RWPE2 (cell line): ENCODE data around the gene TSPAN18.

Source experiments
- ATAC-seq: fragments of 200-7000 bp; cut with Tn5 transposase; 3 replicates; pipeline ENCODE4 v1.9.1; 2021; ENCODE audit warnings: low read depth
- DNase-seq: peaks from one replicate; pipeline ENCODE4 v3.0.0-alpha.2; 2020; ENCODE audit warnings: low spot score
- H3K27ac ChIP-seq: fragments of 450-650 bp; 2 replicates; pipeline ENCODE4 v1.5.1; 2017; ENCODE audit warnings: mild to moderate bottlenecking; ENCODE audit not compliant: poor library complexity, severe bottlenecking
- H3K27me3 ChIP-seq: fragments of 250-450 bp; sonication (Bioruptor Pico); 2 replicates; pipeline ENCODE4 v1.5.1; 2021; ENCODE audit warnings: mild to moderate bottlenecking, moderate library complexity; ENCODE audit not compliant: insufficient read depth, poor library complexity, severe bottlenecking
- H3K36me3 ChIP-seq: fragments of 250-450 bp; sonication (Bioruptor Pico); 2 replicates; pipeline ENCODE4 v1.5.1; 2020; ENCODE audit warnings: low read depth, mild to moderate bottlenecking, moderate library complexity
- H3K4me1 ChIP-seq: fragments of 250-450 bp; sonication (Bioruptor Pico); 2 replicates; pipeline ENCODE4 v1.5.1; 2021; ENCODE audit warnings: mild to moderate bottlenecking, moderate library complexity; ENCODE audit not compliant: insufficient read depth, poor library complexity, severe bottlenecking
- H3K4me3 ChIP-seq: fragments of 250-450 bp; sonication (Bioruptor Pico); 2 replicates; pipeline ENCODE4 v1.5.1; 2021; ENCODE audit warnings: mild to moderate bottlenecking, moderate library complexity; ENCODE audit not compliant: severe bottlenecking
- H3K9me3 ChIP-seq: fragments of 250-450 bp; sonication (Bioruptor Pico); 2 replicates; pipeline ENCODE4 v1.5.1; 2021; ENCODE audit warnings: mild to moderate bottlenecking, moderate library complexity; ENCODE audit not compliant: severe bottlenecking
- TF ChIP-seq, protein P1 (sequence below): fragments of 450-650 bp; IDR thresholded peaks from one replicate; pipeline ENCODE4 v1.5.1; 2017; ENCODE audit warnings: mild to moderate bottlenecking, moderate library complexity; ENCODE audit not compliant: poor library complexity, severe bottlenecking

The TSPAN18 gene

DNA sequence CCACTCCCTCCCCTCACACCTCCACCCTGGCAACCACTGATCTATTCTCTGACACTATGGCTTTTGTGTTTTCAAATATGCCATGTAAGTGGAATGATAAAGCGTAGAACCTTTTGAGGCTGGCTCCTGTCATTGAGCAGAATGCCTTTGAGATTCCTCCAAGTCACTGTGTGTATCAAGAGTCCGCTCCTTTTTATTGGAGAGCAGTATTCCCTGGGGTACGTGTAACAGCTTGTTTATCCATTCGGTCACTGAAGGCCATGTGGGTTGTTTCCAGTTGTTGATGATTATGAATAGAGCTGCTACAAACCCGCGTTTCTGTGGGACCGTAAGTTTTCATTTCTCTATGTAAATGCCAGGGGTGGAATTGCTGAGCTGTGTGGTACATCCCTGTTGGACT, 213.6 kb downstream of the TSPAN18 start:
- no peak overlapping the region for H3K27ac ChIP-seq
- TF ChIP-seq, protein P1, sequence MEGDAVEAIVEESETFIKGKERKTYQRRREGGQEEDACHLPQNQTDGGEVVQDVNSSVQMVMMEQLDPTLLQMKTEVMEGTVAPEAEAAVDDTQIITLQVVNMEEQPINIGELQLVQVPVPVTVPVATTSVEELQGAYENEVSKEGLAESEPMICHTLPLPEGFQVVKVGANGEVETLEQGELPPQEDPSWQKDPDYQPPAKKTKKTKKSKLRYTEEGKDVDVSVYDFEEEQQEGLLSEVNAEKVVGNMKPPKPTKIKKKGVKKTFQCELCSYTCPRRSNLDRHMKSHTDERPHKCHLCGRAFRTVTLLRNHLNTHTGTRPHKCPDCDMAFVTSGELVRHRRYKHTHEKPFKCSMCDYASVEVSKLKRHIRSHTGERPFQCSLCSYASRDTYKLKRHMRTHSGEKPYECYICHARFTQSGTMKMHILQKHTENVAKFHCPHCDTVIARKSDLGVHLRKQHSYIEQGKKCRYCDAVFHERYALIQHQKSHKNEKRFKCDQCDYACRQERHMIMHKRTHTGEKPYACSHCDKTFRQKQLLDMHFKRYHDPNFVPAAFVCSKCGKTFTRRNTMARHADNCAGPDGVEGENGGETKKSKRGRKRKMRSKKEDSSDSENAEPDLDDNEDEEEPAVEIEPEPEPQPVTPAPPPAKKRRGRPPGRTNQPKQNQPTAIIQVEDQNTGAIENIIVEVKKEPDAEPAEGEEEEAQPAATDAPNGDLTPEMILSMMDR: no peak
- H3K9me3 ChIP-seq: no peaks in the 10 kb centered on the region
- H3K4me1 ChIP-seq: no peaks in the 10 kb centered on the region
- H3K4me3 ChIP-seq: no peak overlapping the region
- ATAC-seq (no peak), DNase-seq (no peak)
- no peaks in the 10 kb centered on the region; the same call in 1 of the 2 replicates for H3K36me3 ChIP-seq
- no peaks in the 10 kb centered on the region for H3K27me3 ChIP-seq

DNA sequence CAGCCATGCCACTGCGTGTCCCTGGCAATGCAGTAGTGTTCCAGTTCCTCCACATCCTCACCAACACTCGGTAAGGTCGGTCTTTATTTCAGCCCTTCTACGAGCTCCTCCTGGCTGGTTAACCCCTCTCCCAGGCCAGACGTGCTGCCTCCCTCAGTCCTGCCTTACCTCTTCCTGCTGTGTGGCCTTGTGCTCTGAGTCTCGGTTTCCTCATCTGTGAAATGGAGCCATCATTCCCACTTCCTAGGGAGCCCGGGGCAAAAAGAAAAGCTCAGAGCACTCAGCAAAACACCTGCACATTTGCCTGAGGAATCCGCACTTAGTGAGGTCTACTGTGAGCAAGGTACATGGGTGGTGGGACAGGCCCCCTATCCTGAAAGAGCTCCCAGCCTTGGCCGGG, 214.1 kb downstream of the TSPAN18 start:
- Histone ChIP-seq H3K27ac (no peak overlapping the region), H3K4me1 (no peaks in the 10 kb centered on the region), H3K27me3 (no peaks in the 10 kb centered on the region), H3K9me3 (no peaks in the 10 kb centered on the region), H3K4me3 (no peak overlapping the region), H3K36me3 (no peaks in the 10 kb centered on the region; the same call in 1 of the 2 replicates)
- no peak for DNase-seq
- ATAC-seq: no peak
- TF ChIP-seq, protein P1: no peak

DNA sequence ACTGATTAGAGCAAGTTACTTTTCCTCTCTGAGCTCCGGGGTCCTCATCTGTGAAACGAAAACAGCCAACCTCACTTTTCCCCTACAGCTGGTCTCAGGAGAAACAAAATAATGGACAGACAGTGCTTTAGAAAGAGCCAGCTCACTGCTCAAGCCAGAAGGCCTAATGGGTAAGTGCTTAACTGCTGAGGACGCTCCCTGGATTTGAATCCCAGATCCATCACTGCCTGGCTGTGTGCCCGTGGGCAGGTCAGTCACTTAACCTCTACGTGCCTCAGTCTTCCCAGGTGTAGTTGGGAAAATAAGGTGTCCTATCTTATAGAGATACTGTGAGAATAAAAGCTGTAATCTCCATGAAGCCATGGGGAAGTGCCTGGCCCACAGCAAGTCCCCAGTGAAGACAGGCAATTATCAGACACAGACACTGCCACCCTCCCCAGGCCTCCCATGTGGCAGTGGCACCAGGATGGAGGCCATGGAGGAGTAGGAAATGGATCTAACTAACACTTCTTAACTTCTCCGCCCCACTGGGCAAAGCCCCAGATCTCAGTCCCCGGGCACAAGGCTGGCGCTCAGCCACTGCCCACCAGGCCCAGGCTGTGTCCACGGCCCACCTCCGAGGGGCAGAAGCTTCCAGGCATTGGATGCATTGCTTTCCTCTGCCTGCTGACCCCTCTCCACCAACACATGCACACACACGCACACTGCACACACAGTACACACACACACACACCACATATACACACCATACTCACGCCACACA, 214.7 kb downstream of the TSPAN18 start:
- Histone ChIP-seq H3K36me3 (no peaks in the 10 kb centered on the region; the same call in 1 of the 2 replicates), H3K27me3 (no peaks in the 10 kb centered on the region), H3K27ac (no peak overlapping the region), H3K4me1 (no peaks in the 10 kb centered on the region), H3K4me3 (no peak overlapping the region), H3K9me3 (no peaks in the 10 kb centered on the region)
- no peak for DNase-seq
- no peak; the same call in 2 of the 3 replicates for ATAC-seq
- TF ChIP-seq, protein P1: no peak

DNA sequence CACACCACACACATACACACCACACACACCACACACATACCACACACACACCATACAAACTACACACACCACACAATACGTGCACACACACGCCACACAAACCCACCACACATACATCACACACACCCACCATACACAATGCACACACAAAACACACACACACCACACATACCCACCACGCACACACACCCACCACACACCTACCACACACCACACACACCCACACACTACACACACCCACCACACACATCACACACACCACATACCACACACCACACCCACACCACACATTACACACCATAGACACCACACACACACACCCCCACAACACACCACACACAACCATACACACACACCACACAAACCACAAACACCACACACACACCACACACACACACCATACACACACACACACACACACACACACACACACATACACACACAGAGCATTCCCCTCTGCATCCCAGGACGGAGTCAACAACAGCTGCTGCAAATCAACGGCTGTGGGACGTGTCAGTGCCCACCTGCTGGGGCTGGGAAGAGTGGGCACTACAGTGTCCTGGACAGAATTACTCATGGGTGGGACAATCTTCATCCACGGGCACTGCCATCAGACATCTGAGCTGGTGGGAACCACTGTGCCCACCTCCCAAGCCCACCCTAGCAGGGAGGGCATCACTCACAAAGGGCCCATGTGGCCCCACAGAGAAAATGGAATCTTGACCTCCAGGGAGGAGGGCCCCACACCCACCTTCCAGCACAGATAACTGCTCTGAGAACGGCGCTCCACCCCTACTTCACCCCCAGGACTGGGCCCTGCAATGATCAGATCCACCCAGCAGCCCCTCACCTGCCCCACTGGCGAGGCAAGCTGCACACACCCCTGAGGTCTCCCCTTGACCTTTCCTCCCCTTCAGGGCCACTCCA, 215.5 kb downstream of the TSPAN18 start:
- Histone ChIP-seq H3K4me1 (no peaks in the 10 kb centered on the region), H3K4me3 (no peak overlapping the region), H3K9me3 (no peaks in the 10 kb centered on the region), H3K27me3 (no peaks in the 10 kb centered on the region), H3K27ac (no peak overlapping the region), H3K36me3 (no peaks in the 10 kb centered on the region; the same call in 1 of the 2 replicates)
- ATAC-seq (no peak), DNase-seq (no peak)
- TF ChIP-seq, protein P1: no peak
